Occipital lobe (tissue), 1 donor: ENCODE measurements around the gene MYRFL. TPM values are rescaled to one million over a fixed set of nuclear protein-coding genes. Genes with fewer than 3 reads are reported as not detected.

Source experiments
- total RNA-seq: library from RNA; depleted of rRNA; stranded (reverse); fragments of >200 nt; gene quantifications from one replicate; pipeline ENCODE4 v1.2.3, GENCODE V29; 2014

MYRFL gene
- total RNA-seq, 1 donor from 2014 or later = 0.78 TPM

Other genes with a start within 250 kb of the MYRFL start
- 270 TPM for gene CCT2, start 239.8 kb upstream of the MYRFL start, total RNA-seq
- gene LRRC10, start 214.3 kb upstream of the MYRFL start, total RNA-seq = not detected
- gene BEST3, start 125.9 kb upstream of the MYRFL start, total RNA-seq = 0.78 TPM
- 49.4 TPM for gene RAB3IP, start 86.4 kb upstream of the MYRFL start, total RNA-seq